Progenitor cell of endocrine pancreas (in vitro differentiated cells): ENCODE data around the gene ZNF800. TPM values are rescaled to one million over a fixed set of nuclear protein-coding genes. Genes with fewer than 3 reads are reported as not detected.
"Not testable (repeated sequence)": the region's sequence is repeated elsewhere in the genome, so short reads cannot be mapped to it uniquely, and the experiment has no call there.

Source experiments
- DNase-seq: peaks from one replicate; pipeline ENCODE4 v3.0.0; 2021; ENCODE audit warnings: low spot score; ENCODE audit not compliant: unreplicated experiment
- H3K27ac Mint-ChIP-seq: 2 replicates; pipeline ENCODE4 v1.8.0; 2021; ENCODE audit warnings: mild to moderate bottlenecking, moderate library complexity, mixed read lengths
- H3K27me3 Mint-ChIP-seq: 2 replicates; pipeline ENCODE4 v1.8.0; 2021; ENCODE audit warnings: mixed read lengths
- H3K36me3 Mint-ChIP-seq: 2 replicates; pipeline ENCODE4 v1.8.0; 2022; ENCODE audit warnings: mixed read lengths; ENCODE audit not compliant: insufficient read depth
- H3K4me1 Mint-ChIP-seq: 2 replicates; pipeline ENCODE4 v1.8.0; 2021; ENCODE audit warnings: low read depth, mixed read lengths
- H3K4me3 Mint-ChIP-seq: 2 replicates; pipeline ENCODE4 v1.8.0; 2021; ENCODE audit warnings: low read depth, mild to moderate bottlenecking, moderate library complexity, mixed read lengths
- H3K9me3 Mint-ChIP-seq: 2 replicates; pipeline ENCODE4 v1.8.0; 2021; ENCODE audit warnings: low read depth, mixed read lengths
- total RNA-seq: library from RNA; stranded (reverse); gene quantifications from 2 replicates; pipeline ENCODE4 v1.2.1, GENCODE V29; 2021
- TF ChIP-seq, protein P1 (sequence below): fragments of 200-600 bp; sonication (generic); IDR thresholded peaks from one replicate; pipeline ENCODE4 v1.5.0; 2021; ENCODE audit warnings: antibody characterized with exemption, mild to moderate bottlenecking; ENCODE audit not compliant: unreplicated experiment

The ZNF800 gene
- total RNA-seq, 1 donor from 2014 or later, result 28.2 TPM

DNA sequence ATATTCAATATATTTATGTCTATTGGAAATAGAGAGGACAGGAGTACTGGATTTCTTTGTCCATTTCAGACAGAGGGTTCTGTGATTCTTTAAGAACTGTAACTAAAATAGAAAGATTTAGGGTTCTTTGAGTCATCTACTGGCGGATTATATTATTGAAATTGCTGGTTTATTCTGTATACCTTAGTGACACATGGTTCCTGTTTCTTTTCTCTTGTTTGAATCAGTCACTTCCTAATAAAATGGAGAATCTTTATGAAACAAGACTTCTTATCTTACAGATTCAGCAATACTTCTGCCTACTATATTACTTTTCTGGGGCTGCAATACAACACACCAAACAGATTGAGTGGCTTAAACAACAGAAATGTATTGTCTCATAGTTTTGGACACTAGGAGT, 20.8 kb upstream of the ZNF800 start:
- Mint-ChIP-seq H3K36me3 (no peaks in the 10 kb centered on the region), H3K27ac (no peak overlapping the region), H3K27me3 (peaks cover 38% of the 10 kb centered on the region), H3K9me3 (no peaks in the 10 kb centered on the region), H3K4me3 (no peak overlapping the region), H3K4me1 (no peaks in the 10 kb centered on the region)
- DNase-seq, result no peak
- TF ChIP-seq, protein P1, sequence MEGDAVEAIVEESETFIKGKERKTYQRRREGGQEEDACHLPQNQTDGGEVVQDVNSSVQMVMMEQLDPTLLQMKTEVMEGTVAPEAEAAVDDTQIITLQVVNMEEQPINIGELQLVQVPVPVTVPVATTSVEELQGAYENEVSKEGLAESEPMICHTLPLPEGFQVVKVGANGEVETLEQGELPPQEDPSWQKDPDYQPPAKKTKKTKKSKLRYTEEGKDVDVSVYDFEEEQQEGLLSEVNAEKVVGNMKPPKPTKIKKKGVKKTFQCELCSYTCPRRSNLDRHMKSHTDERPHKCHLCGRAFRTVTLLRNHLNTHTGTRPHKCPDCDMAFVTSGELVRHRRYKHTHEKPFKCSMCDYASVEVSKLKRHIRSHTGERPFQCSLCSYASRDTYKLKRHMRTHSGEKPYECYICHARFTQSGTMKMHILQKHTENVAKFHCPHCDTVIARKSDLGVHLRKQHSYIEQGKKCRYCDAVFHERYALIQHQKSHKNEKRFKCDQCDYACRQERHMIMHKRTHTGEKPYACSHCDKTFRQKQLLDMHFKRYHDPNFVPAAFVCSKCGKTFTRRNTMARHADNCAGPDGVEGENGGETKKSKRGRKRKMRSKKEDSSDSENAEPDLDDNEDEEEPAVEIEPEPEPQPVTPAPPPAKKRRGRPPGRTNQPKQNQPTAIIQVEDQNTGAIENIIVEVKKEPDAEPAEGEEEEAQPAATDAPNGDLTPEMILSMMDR, result no peak

DNA sequence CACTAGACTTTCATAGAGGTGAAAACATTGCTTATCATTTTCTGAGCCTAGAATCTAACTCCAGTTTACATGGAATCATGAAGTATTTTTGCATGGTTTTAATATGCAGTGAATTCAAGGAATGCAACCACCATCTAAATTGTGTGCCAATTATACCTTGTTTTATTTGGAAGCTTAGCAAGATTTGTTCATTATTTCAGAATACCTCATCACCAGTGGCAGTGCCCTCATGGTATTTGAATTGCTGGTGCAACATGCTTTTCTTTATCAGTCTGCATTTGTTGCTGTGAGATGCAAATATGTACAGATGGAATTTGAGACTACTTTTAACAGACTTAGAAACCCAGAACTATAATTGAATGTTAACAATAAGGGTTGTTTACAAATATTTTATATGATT, 18.7 kb upstream of the ZNF800 start:
- Mint-ChIP-seq H3K36me3 (no peaks in the 10 kb centered on the region), H3K27ac (no peak overlapping the region), H3K4me1 (no peaks in the 10 kb centered on the region), H3K9me3 (no peaks in the 10 kb centered on the region), H3K27me3 (peaks cover 46% of the 10 kb centered on the region), H3K4me3 (no peak overlapping the region)
- TF ChIP-seq, protein P1, result no peak
- no peak for DNase-seq

DNA sequence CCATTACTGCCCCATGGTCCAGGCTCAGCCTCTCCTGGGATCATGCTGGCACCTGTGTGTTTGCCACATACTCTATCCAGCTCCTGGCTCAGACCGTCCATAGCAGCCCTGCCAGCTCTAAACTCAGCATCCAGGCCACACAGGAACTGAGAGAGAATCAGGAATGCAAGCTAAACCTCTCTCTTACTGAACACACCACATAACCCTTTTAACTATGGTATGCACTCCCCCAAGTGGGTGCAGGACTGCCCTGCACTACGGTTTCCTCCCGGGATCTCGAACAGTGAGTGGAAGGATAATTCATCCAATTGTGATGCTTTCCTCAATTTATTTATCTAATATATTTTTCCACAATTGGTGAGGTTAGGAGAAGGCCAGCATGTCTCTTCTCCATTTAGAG, 17.1 kb upstream of the ZNF800 start:
- Mint-ChIP-seq H3K27me3 (peaks cover 48% of the 10 kb centered on the region), H3K4me3 (no peak overlapping the region), H3K4me1 (no peaks in the 10 kb centered on the region), H3K27ac (no peak overlapping the region), H3K36me3 (no peaks in the 10 kb centered on the region), H3K9me3 (no peaks in the 10 kb centered on the region)
- TF ChIP-seq, protein P1, result no peak
- no peak for DNase-seq

DNA sequence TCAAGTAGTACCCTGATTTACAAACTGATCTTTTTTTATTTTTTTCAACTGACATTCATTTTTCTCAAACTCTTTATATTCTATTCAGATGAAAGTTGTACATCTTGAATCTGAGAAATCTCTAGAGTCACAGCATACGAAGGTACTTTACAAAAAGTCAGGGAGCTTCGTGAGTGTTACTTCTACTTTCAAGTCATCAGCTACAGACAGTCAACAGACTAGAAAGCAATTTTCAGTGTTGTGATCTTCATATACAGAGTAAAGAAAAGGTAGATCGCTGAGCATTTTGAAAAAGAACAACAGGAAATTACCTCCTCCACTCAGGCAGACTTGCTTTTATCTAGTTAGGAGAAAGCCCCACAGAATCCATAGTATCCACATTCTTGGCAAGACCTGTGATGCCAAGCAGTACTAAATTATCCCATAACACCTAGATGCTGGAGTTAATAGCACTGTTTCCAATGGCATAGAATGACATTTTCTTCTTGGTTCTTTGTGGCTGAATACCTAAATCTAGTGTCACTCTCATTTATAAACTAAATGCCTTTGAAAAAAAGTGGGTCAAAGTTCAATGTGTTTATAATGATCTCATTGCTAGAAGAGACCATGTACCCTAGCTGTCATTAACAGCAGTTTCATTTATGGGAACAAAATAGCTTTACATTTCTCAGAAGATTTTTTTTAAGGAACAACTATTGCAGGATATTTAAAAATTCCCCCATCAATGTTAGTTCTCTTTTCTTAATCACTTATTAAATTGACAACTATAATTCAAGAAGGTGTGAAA, 12.0 kb upstream of the ZNF800 start:
- Mint-ChIP-seq H3K9me3 (no peaks in the 10 kb centered on the region), H3K4me3 (no peak overlapping the region), H3K36me3 (no peaks in the 10 kb centered on the region), H3K4me1 (no peaks in the 10 kb centered on the region), H3K27ac (no peak overlapping the region), H3K27me3 (peaks cover 46% of the 10 kb centered on the region)
- TF ChIP-seq, protein P1, result no peak
- DNase-seq, result no peak

DNA sequence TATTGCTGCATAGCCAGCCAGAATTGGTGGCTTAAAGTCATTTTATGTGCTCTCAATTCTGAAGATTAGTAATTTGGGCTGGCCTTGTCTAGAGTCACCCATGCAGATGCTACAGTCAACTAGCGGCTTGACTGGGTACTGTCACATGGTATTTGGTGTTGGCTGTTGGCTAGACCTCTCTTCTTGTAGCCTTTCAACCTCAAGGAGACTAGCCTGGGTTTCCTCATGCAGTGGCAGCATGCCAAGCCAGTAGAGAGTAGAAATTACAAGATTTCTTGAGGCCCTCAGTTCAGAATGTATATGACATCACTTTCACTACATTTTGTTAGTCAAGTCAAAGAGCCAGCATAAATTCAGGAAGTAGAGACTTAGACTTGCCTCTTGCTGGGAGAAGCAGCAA, 3.7 kb upstream of the ZNF800 start:
- DNase-seq, result no peak
- Mint-ChIP-seq H3K4me1 (peaks cover 9% of the 10 kb centered on the region), H3K9me3 (no peaks in the 10 kb centered on the region), H3K36me3 (no peaks in the 10 kb centered on the region), H3K27me3 (peaks cover 43% of the 10 kb centered on the region), H3K4me3 (no peak overlapping the region), H3K27ac (no peak overlapping the region)
- TF ChIP-seq, protein P1, result peak; percentile 17

DNA sequence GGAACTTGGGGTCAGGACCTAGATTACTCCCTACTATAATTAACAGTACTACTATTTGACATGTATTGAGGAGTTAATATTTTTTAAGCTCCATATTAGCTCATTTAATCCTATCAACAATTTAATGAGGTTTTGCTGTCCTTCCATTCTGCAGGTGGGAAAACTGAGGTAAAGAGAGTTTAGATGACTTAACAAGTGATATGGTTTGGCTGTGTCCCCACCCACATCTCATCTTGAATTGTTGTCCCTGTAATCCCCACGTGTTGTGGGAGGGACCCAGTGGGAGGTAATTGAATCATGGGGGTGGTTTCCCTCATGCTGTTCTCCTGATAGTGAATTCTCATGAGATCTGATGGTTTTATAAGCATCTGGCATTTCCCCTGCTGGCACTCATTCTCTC, 2.6 kb upstream of the ZNF800 start:
- not testable (repeated sequence) for H3K27ac Mint-ChIP-seq, H3K9me3 Mint-ChIP-seq, DNase-seq, H3K4me3 Mint-ChIP-seq, H3K36me3 Mint-ChIP-seq
- H3K4me1 Mint-ChIP-seq, result peaks cover 13% of the 10 kb centered on the region
- peaks cover 41% of the 10 kb centered on the region for H3K27me3 Mint-ChIP-seq
